GM19238 (cell line): ENCODE data around the gene NR2F1-AS1.

ENCODE experiments used
- DNase-seq: peaks from one replicate; pipeline ENCODE4 v3.0.0; 2011; ENCODE audit warnings: low spot score; ENCODE audit not compliant: insufficient read length

The NR2F1-AS1 gene

GRCh38 chr5:93580927-93581445, at the start of gene NR2F1-AS1:
Gene NR2F1-AS1, minus strand, starts transcription at chr5:93581219.
- no peak for DNase-seq

DNA sequence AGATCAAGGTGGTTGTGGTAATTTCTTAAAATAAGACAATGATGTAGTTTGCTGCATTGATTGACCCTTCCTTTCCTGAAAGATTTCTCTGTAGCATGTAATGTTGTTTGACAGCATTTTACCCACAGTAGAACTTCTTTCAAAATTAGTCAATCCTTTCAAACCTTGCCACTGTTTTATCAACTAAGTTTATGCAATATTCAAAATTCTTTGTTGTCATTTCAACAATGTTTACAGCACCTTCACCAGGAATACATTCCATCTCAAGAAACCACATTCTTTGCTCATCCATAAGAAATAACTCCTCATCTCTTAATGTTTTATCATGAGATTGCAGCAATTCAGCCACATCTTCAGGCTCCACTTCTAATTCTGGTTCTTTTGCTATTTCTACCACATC, 45.8 kb upstream of the NR2F1-AS1 start:
- DNase-seq = no peak

DNA sequence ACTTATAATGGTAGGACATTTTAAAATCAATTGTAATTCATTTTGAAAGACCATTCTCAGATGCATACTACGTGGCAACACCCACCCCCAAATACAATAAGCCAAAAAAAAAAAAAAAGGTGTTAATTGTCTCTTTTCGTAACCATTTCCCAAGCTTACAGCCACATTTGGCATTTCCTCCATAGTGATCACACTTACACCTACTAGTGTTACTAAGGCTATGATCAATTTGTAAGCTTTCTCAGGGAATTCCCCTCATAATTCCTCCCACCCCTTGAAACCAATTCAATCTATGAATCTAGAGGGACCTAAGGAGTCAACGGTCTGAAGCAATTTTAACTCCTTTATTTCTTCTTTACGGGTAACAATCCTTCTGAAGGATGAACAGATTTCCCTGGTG, 42.1 kb upstream of the NR2F1-AS1 start:
- no peak for DNase-seq

- no peak for DNase-seq
Measured at GRCh38 chr5:93622240-93622885, 41.3 kb upstream of the NR2F1-AS1 start.

DNA sequence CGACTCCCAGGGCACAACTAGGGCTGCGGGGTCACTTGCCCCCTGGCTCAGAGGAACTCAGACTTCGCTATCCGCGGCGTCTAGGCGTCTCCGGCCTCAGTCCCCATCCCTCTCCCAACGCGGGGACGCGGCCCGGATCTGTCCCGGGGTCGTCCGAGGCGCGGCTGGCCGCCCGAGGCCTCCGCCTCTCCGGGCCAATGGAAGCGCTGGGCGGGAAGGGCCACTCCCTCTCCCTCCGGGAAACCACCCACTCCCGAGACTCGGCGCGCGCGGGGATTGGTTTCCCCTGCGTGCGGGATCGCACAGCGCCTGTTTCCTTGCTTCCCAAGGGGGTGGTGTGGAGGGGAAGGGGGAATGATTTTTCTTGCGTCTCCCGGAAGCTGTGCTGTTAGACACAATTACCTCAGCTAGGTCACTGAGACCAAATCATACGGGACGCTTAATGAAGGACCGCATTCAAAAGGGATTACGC, 40.3 kb upstream of the NR2F1-AS1 start:
- DNase-seq = no peak

DNA sequence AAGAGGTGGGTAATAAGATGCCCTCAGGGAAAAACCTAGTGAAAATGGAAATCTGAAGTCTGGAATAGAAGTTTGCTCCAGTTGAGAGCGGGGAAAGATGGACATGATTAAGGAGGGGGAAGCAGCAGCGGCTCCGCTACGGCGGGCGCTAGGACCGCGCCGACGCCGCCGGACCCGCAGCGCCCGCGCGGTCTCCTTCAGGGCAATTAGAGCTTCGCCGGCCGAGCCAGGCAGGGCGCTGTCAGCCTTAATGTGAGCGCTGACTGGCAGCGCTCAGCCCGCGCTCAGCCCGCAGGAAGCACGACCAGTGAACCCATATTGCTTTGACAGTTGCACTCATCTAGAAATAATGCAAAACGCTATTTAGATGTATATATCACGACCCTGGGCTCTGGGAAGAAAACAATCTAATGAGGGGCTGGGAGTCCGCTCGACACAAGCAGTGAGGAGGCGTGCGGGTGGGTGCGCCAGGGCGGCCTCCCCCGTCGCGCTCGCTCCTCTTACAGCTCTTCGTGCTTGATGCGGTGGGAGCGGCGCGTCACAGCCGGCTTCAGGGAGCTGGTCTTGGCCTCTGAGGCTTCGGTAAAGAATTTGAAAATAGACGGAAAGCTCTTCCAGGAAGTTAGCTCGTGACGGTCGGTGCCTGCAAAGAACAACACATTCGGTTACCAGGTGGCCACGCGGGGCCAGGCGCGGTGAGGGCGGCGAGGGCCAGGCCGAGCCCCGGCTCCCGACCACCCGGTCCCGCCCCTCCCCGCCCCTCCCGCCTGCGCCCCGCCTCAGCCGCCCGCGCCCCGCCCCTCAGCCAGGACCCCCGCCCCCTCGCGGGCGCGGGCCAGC, 39.7 kb upstream of the NR2F1-AS1 start:
- peak; percentile 62 for DNase-seq

DNA sequence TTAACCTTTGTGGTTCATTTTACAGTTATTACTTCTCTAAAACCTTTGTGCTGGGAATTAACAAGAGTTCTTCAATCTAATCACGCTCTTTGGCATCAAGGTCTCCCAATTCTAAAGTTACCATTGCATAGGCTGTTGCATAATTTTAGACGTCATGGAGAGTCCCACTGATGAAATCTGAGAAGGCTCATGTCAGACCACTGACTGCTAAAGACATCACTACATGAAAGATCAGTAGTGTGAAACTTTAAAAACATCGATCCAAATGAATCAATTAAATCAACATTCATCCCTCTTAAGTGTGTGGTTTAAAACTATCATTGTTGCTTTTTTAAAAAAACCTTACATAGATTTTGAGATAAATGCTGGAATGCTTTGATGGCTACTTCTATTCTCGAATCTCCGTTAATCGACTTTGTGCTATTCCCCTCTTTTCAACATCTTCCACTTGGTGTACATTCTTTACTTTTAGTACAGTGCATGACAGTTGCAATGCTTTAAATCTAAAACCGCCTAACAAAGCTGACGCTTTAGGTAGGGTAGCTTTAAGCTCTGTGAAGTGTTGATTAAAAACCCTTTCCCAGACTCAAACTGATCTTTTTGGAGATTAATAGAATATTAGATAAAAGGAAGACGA, 35.6 kb upstream of the NR2F1-AS1 start:
- no peak for DNase-seq

DNA sequence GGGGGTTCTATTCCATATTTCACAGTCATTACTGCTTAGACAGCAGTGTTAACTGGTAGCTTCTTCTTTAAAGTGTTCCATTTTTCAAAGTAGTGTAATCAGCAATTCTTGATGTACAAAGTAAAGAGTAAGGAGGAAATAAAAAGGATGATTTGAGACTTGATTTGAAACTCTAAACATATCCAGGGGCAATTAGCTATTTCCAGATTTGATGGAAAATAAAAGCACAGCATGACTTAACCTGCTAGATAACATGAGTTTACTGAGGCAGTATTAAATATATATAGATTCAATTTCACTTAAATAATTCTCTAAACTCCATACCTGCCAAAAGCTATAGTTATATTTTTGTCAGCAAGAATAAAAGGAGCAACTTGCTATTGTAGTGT, 31.8 kb upstream of the NR2F1-AS1 start:
- no peak for DNase-seq

- no peak for DNase-seq
Measured at GRCh38 chr5:93611976-93612854, 31.2 kb upstream of the NR2F1-AS1 start.

- no peak for DNase-seq
Measured at GRCh38 chr5:93611273-93611975, 30.4 kb upstream of the NR2F1-AS1 start.

DNA sequence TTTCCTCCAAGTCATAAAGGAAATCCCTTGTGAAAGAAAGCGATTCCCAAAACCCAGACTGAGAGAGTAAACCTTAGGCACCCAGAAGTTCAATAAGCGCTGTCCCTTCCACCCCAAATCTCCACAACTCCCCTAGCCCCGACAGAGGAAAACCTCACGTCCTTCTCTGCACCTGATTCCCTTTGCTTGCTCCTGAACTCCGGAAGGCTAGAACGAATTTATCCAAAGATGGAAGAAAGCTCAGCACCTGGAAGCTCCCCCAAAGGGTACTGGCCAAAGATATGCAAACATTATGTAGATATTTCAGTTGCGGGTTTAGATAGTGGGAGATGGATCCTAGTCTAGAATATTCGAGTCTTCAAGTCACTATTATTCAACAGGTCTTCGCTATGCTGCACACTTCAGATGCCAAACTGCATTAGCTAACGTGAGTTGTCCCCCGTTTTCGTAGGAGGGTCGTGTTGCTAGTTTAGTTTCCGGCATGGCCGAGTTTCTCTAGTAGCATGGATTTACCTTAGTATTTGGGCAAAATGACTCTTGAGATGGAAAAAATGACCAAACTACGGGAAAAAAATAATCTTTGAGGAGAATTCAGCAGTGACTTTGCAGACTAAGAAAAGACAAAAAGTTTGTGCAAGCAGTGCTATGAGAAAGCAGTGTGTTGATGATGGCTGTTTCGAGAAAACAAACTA, 29.7 kb upstream of the NR2F1-AS1 start:
- DNase-seq = no peak

DNA sequence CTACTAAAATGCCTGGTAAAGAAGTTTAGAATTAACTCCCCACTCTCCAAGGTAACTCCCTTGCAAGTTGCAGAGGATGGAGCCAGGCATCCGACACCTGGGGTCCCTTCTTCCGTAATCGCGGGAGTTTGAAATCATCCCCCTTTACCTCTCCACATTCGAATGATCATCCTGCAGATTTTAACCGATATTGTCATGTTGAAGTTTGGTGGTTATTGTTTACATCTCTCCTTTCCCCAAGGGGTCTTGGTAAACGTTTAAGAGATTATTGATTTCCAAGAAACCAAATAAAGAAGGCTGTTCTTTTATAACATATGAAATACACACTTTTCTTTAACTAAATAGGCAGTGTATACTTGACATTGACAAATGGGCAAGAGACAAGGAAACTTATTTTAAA, 28.7 kb upstream of the NR2F1-AS1 start:
- no peak for DNase-seq

- DNase-seq = no peak
Measured at GRCh38 chr5:93608855-93609254, 27.8 kb upstream of the NR2F1-AS1 start.

DNA sequence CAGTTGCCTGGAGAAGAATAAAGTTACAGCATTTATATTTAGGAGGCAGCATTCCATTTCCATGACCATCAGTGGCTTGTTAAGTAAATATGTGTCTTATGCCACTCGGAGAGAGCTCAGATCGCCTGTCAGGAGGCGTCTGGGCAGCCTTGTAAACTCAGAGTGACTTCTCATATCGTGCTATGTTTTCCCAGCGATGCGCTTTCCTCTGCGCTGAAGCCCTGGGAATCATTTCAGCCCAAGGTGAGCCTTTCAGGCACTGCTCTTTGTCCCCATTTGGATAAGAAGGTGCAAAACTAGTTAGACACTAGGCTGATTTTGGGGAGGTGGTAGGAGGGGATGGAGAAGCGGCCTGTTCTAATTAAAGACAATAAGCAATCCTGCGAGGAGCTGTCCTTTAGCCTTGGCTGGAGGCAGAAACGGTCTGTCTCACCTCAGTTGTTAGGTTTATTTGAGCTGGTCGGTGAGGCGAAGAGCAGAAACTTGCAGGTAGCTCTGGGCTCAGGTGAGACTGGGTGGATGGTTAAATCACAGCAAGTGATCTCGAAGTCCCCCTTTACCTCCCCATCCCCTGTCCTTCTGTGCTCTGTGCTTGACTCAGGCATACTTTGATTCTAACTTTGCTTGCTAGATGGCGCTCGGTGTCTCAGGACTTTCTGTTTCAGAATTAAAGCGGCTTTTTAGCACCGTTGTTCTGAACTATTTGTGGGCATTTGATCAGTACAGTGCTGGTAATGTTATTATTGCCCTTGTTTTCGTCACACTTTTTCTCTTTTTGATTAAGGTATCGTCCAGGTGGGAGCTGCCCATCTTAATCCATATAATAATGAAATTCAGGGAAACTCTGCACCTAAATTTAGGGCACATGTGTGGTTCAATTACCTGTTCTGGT, 26.6 kb upstream of the NR2F1-AS1 start:
- DNase-seq = no peak

- no peak for DNase-seq
Measured at GRCh38 chr5:93606382-93606752, 25.3 kb upstream of the NR2F1-AS1 start.

- DNase-seq = no peak
Measured at GRCh38 chr5:93604644-93605515, 23.9 kb upstream of the NR2F1-AS1 start.

DNA sequence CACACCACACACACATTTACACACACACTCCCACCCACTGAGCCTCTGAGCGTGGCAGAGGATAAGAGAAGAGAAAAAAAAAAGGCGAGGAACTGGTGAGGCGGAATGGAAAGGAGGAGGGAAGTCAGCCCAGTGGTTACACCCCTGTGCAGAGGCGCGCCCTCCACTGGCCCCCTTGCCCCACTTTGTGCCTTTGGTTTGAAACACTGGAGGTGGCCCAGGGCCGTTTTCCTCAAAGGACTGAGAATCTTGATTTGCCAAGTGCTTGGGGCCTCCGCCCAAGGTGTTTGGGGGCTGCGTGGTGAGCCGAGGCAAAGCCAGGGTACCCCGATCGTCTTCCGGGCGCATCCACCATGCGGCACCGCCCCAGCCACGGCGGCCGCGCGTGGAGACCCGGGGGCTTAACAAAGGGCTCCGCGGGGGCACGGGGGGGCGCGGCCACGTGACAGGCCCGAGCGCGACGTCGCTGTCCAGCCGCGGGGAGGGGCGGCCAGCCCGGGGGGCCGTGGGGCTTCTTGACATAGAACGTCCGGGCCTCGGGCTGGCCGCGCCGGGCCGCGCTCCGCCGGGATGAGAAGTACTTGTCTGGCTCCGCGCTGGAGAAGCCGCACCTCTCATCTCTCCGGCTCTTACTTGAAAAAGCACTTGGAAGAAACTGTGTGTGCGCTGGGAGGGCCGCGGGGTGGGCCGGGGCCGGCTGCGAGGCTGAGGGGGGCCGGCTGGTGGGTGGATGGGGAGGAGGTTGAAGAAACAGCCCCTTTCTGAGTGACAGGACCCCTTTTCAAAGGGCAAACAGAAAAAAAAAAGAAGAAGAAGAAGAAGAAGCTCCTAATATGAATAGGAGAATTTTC, 23.0 kb upstream of the NR2F1-AS1 start:
- DNase-seq = no peak
